SK-N-MC (cell line): Measurements from ENCODE around the gene PBOV1.

ENCODE experiments used
- DNase-seq: peaks from one replicate; pipeline ENCODE4 v3.0.0-alpha.2; 2011; ENCODE audit warnings: low read depth, low spot score
- H3K27ac ChIP-seq: fragments of 200-600 bp; sonication (generic); 2 replicates; pipeline ENCODE4 v1.5.1; 2016; ENCODE audit warnings: mixed run types
- H3K36me3 ChIP-seq: fragments of 200-600 bp; sonication (generic); 2 replicates; pipeline ENCODE4 v1.6.1; 2017; ENCODE audit warnings: antibody characterized with exemption, low read length, mixed read lengths; ENCODE audit not compliant: insufficient read depth
- H3K4me3 ChIP-seq: fragments of 200-600 bp; sonication (generic); 2 replicates; pipeline ENCODE4 v1.5.1; 2016
- H3K9ac ChIP-seq: fragments of 200-600 bp; sonication (generic); 2 replicates; pipeline ENCODE4 v1.8.0; 2017; ENCODE audit warnings: mixed run types, mixed read lengths; ENCODE audit not compliant: insufficient read length
- H3K9me3 ChIP-seq: fragments of 200-600 bp; sonication (generic); 2 replicates; pipeline ENCODE4 v1.6.1; 2017; ENCODE audit warnings: low read depth, mild to moderate bottlenecking, antibody characterized with exemption, low read length, moderate library complexity, mixed read lengths
- EZH2 ChIP-seq: fragments of 200-600 bp; sonication (generic); IDR thresholded peaks from one replicate; pipeline ENCODE4 v1.6.1; 2017; ENCODE audit warnings: antibody characterized with exemption
- FOXP2 ChIP-seq: optimal IDR thresholded peaks from 2 replicates; pipeline ENCODE3; 2011; ENCODE audit warnings: mild to moderate bottlenecking, moderate library complexity; ENCODE audit not compliant: insufficient read depth; ENCODE audit errors: extremely low read length, control extremely low read depth
- POLR2AphosphoS5 ChIP-seq: IDR thresholded peaks from 2 replicates; pipeline ENCODE4 v1.6.1; 2012; ENCODE audit warnings: mild to moderate bottlenecking, low read depth, low read length, borderline replicate concordance

The PBOV1 gene

DNA sequence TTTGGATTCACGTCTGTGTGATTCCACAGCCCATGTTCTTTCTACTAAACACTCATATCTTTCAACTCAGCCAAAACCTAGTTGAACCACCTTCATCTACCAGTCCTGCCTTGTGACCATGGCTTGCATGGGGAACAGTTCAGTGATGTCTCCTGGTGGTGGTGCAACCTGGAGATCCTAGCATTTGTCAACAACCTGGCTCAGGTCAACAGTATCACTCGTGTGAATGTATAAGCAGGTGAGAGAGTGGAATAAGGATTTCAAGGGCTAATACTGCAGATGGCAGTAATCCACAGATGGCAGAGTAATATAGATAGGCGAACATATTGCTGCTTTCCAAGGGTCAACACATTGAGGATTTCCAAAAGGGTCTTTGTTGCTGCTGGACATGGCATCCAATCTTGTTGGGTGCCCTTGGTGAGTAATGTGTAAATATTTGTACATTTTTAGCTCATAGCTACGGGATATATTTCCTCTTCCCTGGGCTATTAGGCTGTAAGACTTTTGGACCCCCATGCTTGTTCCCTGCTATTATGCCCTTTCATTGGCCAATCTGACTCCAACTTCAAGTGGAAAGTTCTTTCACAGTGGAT is 13.4 kb downstream of the PBOV1 start:
- Histone ChIP-seq H3K4me3 (no peak overlapping the region), H3K27ac (no peak overlapping the region), H3K36me3 (no peaks in the 10 kb centered on the region), H3K9me3 (no peaks in the 10 kb centered on the region), H3K9ac (no peak overlapping the region)
- DNase-seq = no peak
- TF ChIP-seq POLR2AphosphoS5 (no peak), FOXP2 (no peak), EZH2 (no peak)

- H3K36me3 ChIP-seq = no peaks in the 10 kb centered on the region
- no peak overlapping the region for H3K27ac ChIP-seq
- no peaks in the 10 kb centered on the region for H3K9me3 ChIP-seq
- no peak overlapping the region for H3K9ac ChIP-seq
- no peak for TF ChIP-seq POLR2AphosphoS5
- TF ChIP-seq EZH2 = no peak
- no peak for TF ChIP-seq FOXP2
- DNase-seq = no peak
- no peak overlapping the region for H3K4me3 ChIP-seq
Measured at GRCh38 chr6:138204303-138204702, 14.0 kb downstream of the PBOV1 start.

- Histone ChIP-seq H3K27ac (no peak overlapping the region), H3K4me3 (no peak overlapping the region), H3K36me3 (no peaks in the 10 kb centered on the region), H3K9ac (no peak overlapping the region), H3K9me3 (no peaks in the 10 kb centered on the region)
- TF ChIP-seq EZH2 (no peak), FOXP2 (no peak), POLR2AphosphoS5 (no peak)
- no peak for DNase-seq
Measured at GRCh38 chr6:138203315-138203714, 15.0 kb downstream of the PBOV1 start.

DNA sequence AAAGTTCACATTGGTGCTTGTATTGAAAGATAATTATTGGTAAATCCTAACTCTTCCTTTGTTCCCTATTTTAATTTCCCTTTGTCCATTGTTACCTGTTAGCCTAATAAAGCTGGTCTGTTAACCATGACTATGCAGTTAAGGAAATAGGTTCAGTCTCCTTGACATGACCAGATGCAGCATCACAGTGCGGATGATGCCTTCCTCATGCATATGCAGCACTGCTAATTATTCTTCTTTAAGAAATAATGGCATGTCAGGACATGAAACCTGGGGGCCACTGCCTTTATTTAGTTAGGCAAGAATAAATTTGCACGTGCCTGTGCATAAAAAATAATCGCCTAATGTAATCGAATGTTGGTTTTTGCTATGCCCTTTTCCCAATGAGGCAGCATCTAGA is 16.5 kb downstream of the PBOV1 start:
- H3K36me3 ChIP-seq = no peaks in the 10 kb centered on the region
- no peak for DNase-seq
- H3K27ac ChIP-seq = no peak overlapping the region
- H3K9me3 ChIP-seq = no peaks in the 10 kb centered on the region
- TF ChIP-seq EZH2 = no peak
- no peak for TF ChIP-seq POLR2AphosphoS5
- TF ChIP-seq FOXP2 = no peak
- H3K4me3 ChIP-seq = no peak overlapping the region
- H3K9ac ChIP-seq = no peak overlapping the region

- no peak overlapping the region for H3K4me3 ChIP-seq
- TF ChIP-seq EZH2 (no peak), FOXP2 (no peak), POLR2AphosphoS5 (no peak)
- no peak overlapping the region for H3K9ac ChIP-seq
- no peak overlapping the region for H3K27ac ChIP-seq
- no peaks in the 10 kb centered on the region for H3K9me3 ChIP-seq
- no peak for DNase-seq
- no peaks in the 10 kb centered on the region for H3K36me3 ChIP-seq
Measured at GRCh38 chr6:138198430-138199091, 19.7 kb downstream of the PBOV1 start.

DNA sequence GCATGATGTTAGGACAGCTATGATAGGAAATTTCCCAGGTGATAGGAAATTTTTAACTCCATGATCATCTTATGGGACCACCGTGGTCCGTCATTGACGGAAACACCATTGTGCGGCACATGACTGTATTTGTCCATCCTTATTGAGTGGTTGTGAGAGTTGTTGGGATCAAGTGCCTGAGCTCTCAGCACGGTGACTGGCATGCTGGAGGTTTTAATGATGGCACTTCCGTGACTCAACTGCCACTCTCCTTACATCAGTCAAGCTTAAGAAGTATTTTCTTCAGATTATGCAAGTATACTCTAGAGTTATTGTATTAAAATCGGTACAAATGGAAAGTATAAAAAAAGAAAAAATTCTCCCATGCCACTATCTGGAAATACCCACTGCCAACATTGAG is 20.7 kb downstream of the PBOV1 start:
- TF ChIP-seq POLR2AphosphoS5 (no peak), EZH2 (no peak), FOXP2 (no peak)
- no peaks in the 10 kb centered on the region for H3K9me3 ChIP-seq
- H3K4me3 ChIP-seq = no peak overlapping the region
- no peak overlapping the region for H3K27ac ChIP-seq
- DNase-seq = no peak
- no peaks in the 10 kb centered on the region for H3K36me3 ChIP-seq
- no peak overlapping the region for H3K9ac ChIP-seq

- no peak overlapping the region for H3K9ac ChIP-seq
- no peaks in the 10 kb centered on the region for H3K36me3 ChIP-seq
- TF ChIP-seq FOXP2 (no peak), POLR2AphosphoS5 (no peak), EZH2 (no peak)
- H3K4me3 ChIP-seq = no peak overlapping the region
- DNase-seq = no peak
- H3K27ac ChIP-seq = no peak overlapping the region
- no peaks in the 10 kb centered on the region for H3K9me3 ChIP-seq
Measured at GRCh38 chr6:138196122-138196738, 22.1 kb downstream of the PBOV1 start.

GRCh38 chr6:138194287-138194686 is 24.0 kb downstream of the PBOV1 start:
- Histone ChIP-seq H3K9me3 (no peaks in the 10 kb centered on the region), H3K27ac (no peak overlapping the region), H3K4me3 (no peak overlapping the region), H3K36me3 (no peaks in the 10 kb centered on the region), H3K9ac (no peak overlapping the region)
- DNase-seq = no peak
- TF ChIP-seq FOXP2 (no peak), POLR2AphosphoS5 (no peak), EZH2 (no peak)
